Ishikawa (cell line): ENCODE data around the gene KCNT1.

Experiments used
- CEBPB ChIP-seq: IDR thresholded peaks from 2 replicates; pipeline ENCODE4 v1.6.1; 2012
- CREB1 ChIP-seq: IDR thresholded peaks from 2 replicates; pipeline ENCODE4 v1.6.1; 2012; ENCODE audit warnings: low read depth
- EGR1 ChIP-seq: IDR thresholded peaks from 2 replicates; pipeline ENCODE4 v1.6.1; 2012
- EP300 ChIP-seq: IDR thresholded peaks from 2 replicates; pipeline ENCODE4 v1.6.1; 2012; ENCODE audit warnings: borderline replicate concordance
- FOXM1 ChIP-seq: IDR thresholded peaks from 2 replicates; pipeline ENCODE4 v1.6.1; 2012; ENCODE audit warnings: low read depth, borderline replicate concordance
- MAX ChIP-seq: IDR thresholded peaks from 2 replicates; pipeline ENCODE4 v1.6.1; 2012
- NFIC ChIP-seq: IDR thresholded peaks from 2 replicates; pipeline ENCODE4 v1.6.1; 2012
- RAD21 ChIP-seq: IDR thresholded peaks from 2 replicates; pipeline ENCODE4 v1.6.1; 2012; ENCODE audit warnings: low read depth
- REST ChIP-seq: IDR thresholded peaks from 2 replicates; pipeline ENCODE4 v1.6.1; 2012; ENCODE audit warnings: low read depth, mild to moderate bottlenecking
- TAF1 ChIP-seq: IDR thresholded peaks from 2 replicates; pipeline ENCODE4 v1.6.1; 2012; ENCODE audit warnings: low read depth, mild to moderate bottlenecking
- TCF12 ChIP-seq: IDR thresholded peaks from 2 replicates; pipeline ENCODE4 v1.6.1; 2012; ENCODE audit warnings: low read depth
- TEAD4 ChIP-seq: IDR thresholded peaks from 2 replicates; pipeline ENCODE4 v1.6.1; 2012
- USF1 ChIP-seq: IDR thresholded peaks from 2 replicates; pipeline ENCODE4 v1.6.1; 2012
- YY1 ChIP-seq: IDR thresholded peaks from 2 replicates; pipeline ENCODE4 v1.6.1; 2012; ENCODE audit warnings: low read depth
- ZBTB7A ChIP-seq: IDR thresholded peaks from 2 replicates; pipeline ENCODE4 v1.6.1; 2012; ENCODE audit warnings: low read depth

The KCNT1 gene

GRCh38 chr9:135810806-135811575 is 109.0 kb downstream of the KCNT1 start:
- TF ChIP-seq CEBPB (no peak), EGR1 (no peak), EP300 (no peak), USF1 (no peak), NFIC (no peak)

- TF ChIP-seq MAX (no peak), EP300 (no peak), USF1 (no peak), ZBTB7A (no peak), FOXM1 (no peak), EGR1 (no peak), CEBPB (no peak), RAD21 (no peak), CREB1 (no peak), TCF12 (no peak), NFIC (no peak), REST (no peak), TEAD4 (no peak), YY1 (no peak), TAF1 (no peak)
Measured at GRCh38 chr9:135811801-135812200, 109.8 kb downstream of the KCNT1 start.

- TF ChIP-seq YY1 (no peak), MAX (no peak), TEAD4 (no peak), EGR1 (no peak), ZBTB7A (no peak), TAF1 (no peak), RAD21 (no peak), REST (no peak), TCF12 (no peak), CEBPB (no peak), USF1 (no peak), NFIC (no peak), CREB1 (no peak), FOXM1 (no peak), EP300 (no peak)
Measured at GRCh38 chr9:135812961-135813360, 111.0 kb downstream of the KCNT1 start.

- no peak for TF ChIP-seq YY1
Measured at GRCh38 chr9:135813671-135814290, 111.8 kb downstream of the KCNT1 start.

- TF ChIP-seq FOXM1 = no peak
Measured at GRCh38 chr9:135814421-135815095, 112.6 kb downstream of the KCNT1 start.
